ENCODE results near the gene MAP3K14. TPM values are rescaled to one million over a fixed set of nuclear protein-coding genes. Genes with fewer than 3 reads are reported as not detected.

Gene MAP3K14
- total RNA-seq, 1 experiment from 2014 or later = 7.8 TPM

GRCh38 chr17:45270828-45271418 lies 45.9 kb downstream of the MAP3K14 start:
- Histone ChIP-seq H4K8ac (replicated peaks; ENCODE audit: insufficient read length, low read depth, low read length) (no peak overlapping the region), H4K91ac (ENCODE audit: insufficient read length, low read depth, low read length) (no peak overlapping the region), H2BK120ac (ENCODE audit: low read depth, low read length, poor library complexity, severe bottlenecking) (no peak overlapping the region), H2BK20ac (ENCODE audit: low read depth, low read length, poor library complexity, severe bottlenecking) (no peak overlapping the region), H3K14ac (ENCODE audit: insufficient read depth, low read length) (no peak overlapping the region), H3K9ac (ENCODE audit: extremely low read depth, insufficient read length, low read length) (no peak overlapping the region), H2BK12ac (ENCODE audit: insufficient read length, low read depth, low read length) (no peak overlapping the region), H2BK15ac (ENCODE audit: low read depth, low read length) (no peak overlapping the region), H3K27ac (ENCODE audit: insufficient read length, low read depth, low read length) (no peak overlapping the region), H4K5ac (ENCODE audit: insufficient read length, low read depth, low read length) (no peak overlapping the region), H3K56ac (ENCODE audit: insufficient read length, low read depth, low read length) (no peak overlapping the region), H2AFZ (ENCODE audit: low read length) (no peak overlapping the region), H3T11ph (ENCODE audit: low read length) (no peak overlapping the region), H3K4me1 (ENCODE audit: insufficient read depth, low read length) (no peaks in the 10 kb centered on the region), H3K27me3 (ENCODE audit: insufficient read depth, low read length) (no peaks in the 10 kb centered on the region), H2BK5ac (ENCODE audit: insufficient read length, low read length) (no peak overlapping the region), H4K20me1 (ENCODE audit: control insufficient read depth, insufficient read depth, insufficient read length) (no peaks in the 10 kb centered on the region), H3K9me3 (ENCODE audit: control insufficient read depth, low read depth, low read length) (no peaks in the 10 kb centered on the region), H3K18ac (ENCODE audit: insufficient read length, low read depth, low read length) (no peak overlapping the region), H3K79me1 (ENCODE audit: insufficient read depth, low read depth, low read length, poor library complexity, severe bottlenecking) (no peaks in the 10 kb centered on the region), H2AK5ac (ENCODE audit: insufficient read length, low read length) (no peak overlapping the region), H3K79me2 (ENCODE audit: insufficient read depth, low read length) (no peaks in the 10 kb centered on the region), H3K23me2 (ENCODE audit: insufficient read length, low read depth, low read length, poor library complexity, severe bottlenecking) (no peaks in the 10 kb centered on the region), H3K4ac (ENCODE audit: low read depth, low read length) (no peak overlapping the region), H3K23ac (ENCODE audit: insufficient read length, low read depth, low read length) (no peak overlapping the region), H3K4me2 (ENCODE audit: insufficient read depth, insufficient read length, low read length) (no peak overlapping the region)
- Mint-ChIP-seq H3K27ac (no peak overlapping the region), H3K27me3 (ENCODE audit: low read depth) (no peaks in the 10 kb centered on the region), H3K36me3 (ENCODE audit: insufficient read depth in 1 of 3, low read depth in 3 of 3) (peaks cover 12 to 39% (median 38%) of the 10 kb centered on the region in 3 experiments; a peak in 6 of 7 replicates), H3K4me1 (peaks cover 0 to 8% of the 10 kb centered on the region in 2 experiments; a peak in 2 of 4 replicates), H3K9me3 (no peaks in the 10 kb centered on the region), H3K4me3 (no peak overlapping the region)
- peak; percentile 82 for DNase-seq
- TF ChIP-seq, protein P1, sequence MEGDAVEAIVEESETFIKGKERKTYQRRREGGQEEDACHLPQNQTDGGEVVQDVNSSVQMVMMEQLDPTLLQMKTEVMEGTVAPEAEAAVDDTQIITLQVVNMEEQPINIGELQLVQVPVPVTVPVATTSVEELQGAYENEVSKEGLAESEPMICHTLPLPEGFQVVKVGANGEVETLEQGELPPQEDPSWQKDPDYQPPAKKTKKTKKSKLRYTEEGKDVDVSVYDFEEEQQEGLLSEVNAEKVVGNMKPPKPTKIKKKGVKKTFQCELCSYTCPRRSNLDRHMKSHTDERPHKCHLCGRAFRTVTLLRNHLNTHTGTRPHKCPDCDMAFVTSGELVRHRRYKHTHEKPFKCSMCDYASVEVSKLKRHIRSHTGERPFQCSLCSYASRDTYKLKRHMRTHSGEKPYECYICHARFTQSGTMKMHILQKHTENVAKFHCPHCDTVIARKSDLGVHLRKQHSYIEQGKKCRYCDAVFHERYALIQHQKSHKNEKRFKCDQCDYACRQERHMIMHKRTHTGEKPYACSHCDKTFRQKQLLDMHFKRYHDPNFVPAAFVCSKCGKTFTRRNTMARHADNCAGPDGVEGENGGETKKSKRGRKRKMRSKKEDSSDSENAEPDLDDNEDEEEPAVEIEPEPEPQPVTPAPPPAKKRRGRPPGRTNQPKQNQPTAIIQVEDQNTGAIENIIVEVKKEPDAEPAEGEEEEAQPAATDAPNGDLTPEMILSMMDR (conservative IDR thresholded peaks at IDR 0.05) = peak; percentile 93
- no CpG with 5 or more reads among the region's 13 CpGs for WGBS (ENCODE audit: extremely low coverage, insufficient read length, low lambda C conversion rate)
